ENCODE measurements around the gene RTN4RL2. TPM values are rescaled to one million over a fixed set of nuclear protein-coding genes. Genes with fewer than 3 reads are reported as not detected.

The RTN4RL2 gene
- polyA plus RNA-seq, 3 donors = 0.40 to 0.53 (median 0.44) TPM

DNA sequence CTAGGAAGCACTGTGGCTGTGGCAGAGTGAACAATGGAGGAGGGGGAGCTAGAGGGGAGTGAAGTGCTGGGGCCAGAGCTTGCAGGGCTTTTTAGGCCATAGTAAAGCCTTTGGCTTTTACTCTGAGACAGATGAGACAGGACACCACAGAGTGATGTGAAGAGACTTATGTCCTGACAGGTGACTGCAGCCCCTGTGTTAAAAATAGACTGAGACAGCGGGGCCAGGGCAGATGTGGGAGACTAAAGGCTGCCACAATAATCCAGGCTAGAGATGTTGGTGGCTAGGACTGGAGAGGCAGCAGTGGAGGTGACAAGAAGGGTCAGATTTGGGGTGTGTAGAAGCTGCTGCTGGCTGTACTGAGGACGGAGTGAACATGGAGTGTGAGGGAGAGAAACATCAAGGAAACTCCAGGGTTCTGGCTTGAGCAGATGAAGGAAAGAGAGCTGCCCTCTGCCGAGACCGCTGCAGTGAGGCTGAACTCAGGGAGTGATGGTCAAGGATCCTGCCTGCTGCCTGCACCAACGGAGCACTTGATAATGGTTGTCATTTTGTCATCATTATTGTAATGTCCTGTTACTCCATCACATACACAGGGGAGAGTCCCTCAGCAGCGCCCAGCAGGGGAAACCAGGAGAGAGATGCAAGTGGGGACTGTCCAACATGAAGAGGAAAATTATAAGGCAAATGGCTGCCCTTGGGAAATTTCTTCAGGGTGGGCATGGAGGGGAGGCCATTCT, 27.8 kb downstream of the RTN4RL2 start:
- peaks cover 32 to 33% of the 10 kb centered on the region in 2 donors for H3K4me1 ChIP-seq (ENCODE audit: control insufficient read depth in 1 of 2, insufficient read depth in 2 of 2, low read length in 2 of 2)
- Mint-ChIP-seq H3K4me3 (no peak overlapping the region), H3K27ac (peak overlapping the region in 4 of 7 donors; percentile 13 to 75 (median 52)), H3K4me1 (peaks cover 31% of the 10 kb centered on the region), H3K27me3 (ENCODE audit: low read depth in 3 of 3) (peaks cover 3 to 5% (median 4%) of the 10 kb centered on the region in 3 donors), H3K9me3 (peaks cover 0 to 2% (median 0%) of the 10 kb centered on the region in 7 donors), H3K36me3 (peaks cover 35 to 40% of the 10 kb centered on the region in 2 donors)
- no peak overlapping the region for H3K4me3 ChIP-seq (replicated peaks in 1 of 3; ENCODE audit: low read depth in 2 of 3, low read length in 3 of 3)
- H2AFZ ChIP-seq (ENCODE audit: insufficient read depth, low read depth, low read length, poor library complexity, severe bottlenecking) = no peak overlapping the region
- H3K9me3 ChIP-seq (replicated peaks in 1 of 2; ENCODE audit: control insufficient read depth in 1 of 2, insufficient read depth in 1 of 2, low read length in 2 of 2) = no peaks in the 10 kb centered on the region
- H3K4me2 ChIP-seq (replicated peaks; ENCODE audit: extremely low read depth, low read length, poor library complexity, severe bottlenecking) = no peak overlapping the region
- H3K79me2 ChIP-seq (ENCODE audit: insufficient read depth, low read length) = no peaks in the 10 kb centered on the region
- whole genome bisulfite sequencing (ENCODE audit: insufficient coverage) = 100% methylated on average over 2 of the region's 6 CpGs
- no peak overlapping the region for H3K27ac ChIP-seq (ENCODE audit: low read depth in 1 of 2, low read length in 2 of 2)
- peaks cover 7 to 43% of the 10 kb centered on the region in 2 donors for H3K36me3 ChIP-seq (replicated peaks in 1 of 2; ENCODE audit: control insufficient read depth in 1 of 2, insufficient read depth in 2 of 2, low read length in 2 of 2)
- DNase-seq = no peak
- H4K20me1 ChIP-seq (ENCODE audit: insufficient read depth, low read length) = no peaks in the 10 kb centered on the region
- H3K27me3 ChIP-seq (ENCODE audit: control insufficient read depth in 2 of 2, insufficient read depth in 2 of 2, low read length in 2 of 2) = no peaks in the 10 kb centered on the region
- TF ChIP-seq, protein P1, sequence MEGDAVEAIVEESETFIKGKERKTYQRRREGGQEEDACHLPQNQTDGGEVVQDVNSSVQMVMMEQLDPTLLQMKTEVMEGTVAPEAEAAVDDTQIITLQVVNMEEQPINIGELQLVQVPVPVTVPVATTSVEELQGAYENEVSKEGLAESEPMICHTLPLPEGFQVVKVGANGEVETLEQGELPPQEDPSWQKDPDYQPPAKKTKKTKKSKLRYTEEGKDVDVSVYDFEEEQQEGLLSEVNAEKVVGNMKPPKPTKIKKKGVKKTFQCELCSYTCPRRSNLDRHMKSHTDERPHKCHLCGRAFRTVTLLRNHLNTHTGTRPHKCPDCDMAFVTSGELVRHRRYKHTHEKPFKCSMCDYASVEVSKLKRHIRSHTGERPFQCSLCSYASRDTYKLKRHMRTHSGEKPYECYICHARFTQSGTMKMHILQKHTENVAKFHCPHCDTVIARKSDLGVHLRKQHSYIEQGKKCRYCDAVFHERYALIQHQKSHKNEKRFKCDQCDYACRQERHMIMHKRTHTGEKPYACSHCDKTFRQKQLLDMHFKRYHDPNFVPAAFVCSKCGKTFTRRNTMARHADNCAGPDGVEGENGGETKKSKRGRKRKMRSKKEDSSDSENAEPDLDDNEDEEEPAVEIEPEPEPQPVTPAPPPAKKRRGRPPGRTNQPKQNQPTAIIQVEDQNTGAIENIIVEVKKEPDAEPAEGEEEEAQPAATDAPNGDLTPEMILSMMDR (IDR thresholded peaks at IDR 0.05) = no peak
- H3K9ac ChIP-seq (ENCODE audit: insufficient read depth, low read length, poor library complexity, severe bottlenecking) = no peak overlapping the region
- intact Hi-C loops (cut with micrococcal nuclease) = no loop called here

DNA sequence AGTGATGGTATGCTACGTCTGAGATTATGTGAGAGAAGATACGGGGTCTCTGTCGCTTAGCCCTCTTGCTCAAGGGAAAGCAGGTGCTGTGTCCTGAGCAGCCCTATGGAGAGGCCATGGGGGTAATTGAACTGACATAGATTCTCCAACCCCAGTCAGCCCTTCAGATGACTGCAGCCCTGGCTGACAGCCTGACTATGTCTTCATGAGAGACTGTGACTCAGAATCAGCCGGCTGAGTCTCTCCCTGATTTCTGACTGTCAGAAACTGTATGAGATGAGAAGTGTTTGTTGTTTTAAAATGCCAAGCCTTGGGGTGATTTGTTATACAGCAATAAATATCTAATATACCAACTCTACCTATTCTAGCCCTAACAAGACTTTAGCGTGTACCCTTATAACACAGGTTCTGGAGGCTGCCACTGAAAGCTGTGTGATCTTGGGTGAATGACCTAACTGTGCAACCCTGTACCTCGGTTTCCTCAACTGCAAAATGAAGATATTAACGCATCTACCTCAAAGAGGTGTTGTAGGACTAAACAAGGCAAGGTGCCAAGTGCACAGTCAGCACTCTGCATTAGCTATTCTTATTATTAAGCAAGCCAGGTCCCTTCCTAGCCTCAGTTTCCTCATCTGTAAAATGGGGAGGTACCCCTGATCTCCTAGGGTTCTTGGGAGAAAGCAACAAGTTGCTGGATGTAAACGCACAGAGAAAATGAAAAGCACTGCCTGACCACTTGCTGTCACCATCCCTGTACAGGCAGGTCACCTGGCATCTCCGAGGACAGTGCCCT, 30.3 kb downstream of the RTN4RL2 start:
- Histone ChIP-seq H3K27ac (ENCODE audit: low read depth in 1 of 2, low read length in 2 of 2) (no peak overlapping the region), H4K20me1 (ENCODE audit: insufficient read depth, low read length) (no peaks in the 10 kb centered on the region), H3K9me3 (replicated peaks in 1 of 2; ENCODE audit: control insufficient read depth in 1 of 2, insufficient read depth in 1 of 2, low read length in 2 of 2) (no peaks in the 10 kb centered on the region), H3K79me2 (ENCODE audit: insufficient read depth, low read length) (no peaks in the 10 kb centered on the region), H3K27me3 (ENCODE audit: control insufficient read depth in 2 of 2, insufficient read depth in 2 of 2, low read length in 2 of 2) (no peaks in the 10 kb centered on the region), H3K9ac (ENCODE audit: insufficient read depth, low read length, poor library complexity, severe bottlenecking) (no peak overlapping the region), H3K4me2 (replicated peaks; ENCODE audit: extremely low read depth, low read length, poor library complexity, severe bottlenecking) (no peak overlapping the region), H3K36me3 (replicated peaks in 1 of 2; ENCODE audit: control insufficient read depth in 1 of 2, insufficient read depth in 2 of 2, low read length in 2 of 2) (peaks cover 11 to 43% of the 10 kb centered on the region in 2 donors), H2AFZ (ENCODE audit: insufficient read depth, low read depth, low read length, poor library complexity, severe bottlenecking) (no peak overlapping the region), H3K4me1 (ENCODE audit: control insufficient read depth in 1 of 2, insufficient read depth in 2 of 2, low read length in 2 of 2) (peaks cover 7% of the 10 kb centered on the region in 2 donors), H3K4me3 (replicated peaks in 1 of 3; ENCODE audit: low read depth in 2 of 3, low read length in 3 of 3) (no peak overlapping the region)
- peaks cover 0 to 2% (median 0%) of the 10 kb centered on the region in 7 donors for H3K9me3 Mint-ChIP-seq
- H3K27ac Mint-ChIP-seq = peak overlapping the region in 3 of 7 donors; percentile 4 to 56 (median 4)
- no peak for DNase-seq
- WGBS (ENCODE audit: insufficient coverage) = 100% methylated on average over 3 of the region's 9 CpGs
- TF ChIP-seq, protein P1 (IDR thresholded peaks at IDR 0.05) = no peak
- H3K36me3 Mint-ChIP-seq = peaks cover 39 to 45% of the 10 kb centered on the region in 2 donors
- no peak overlapping the region for H3K4me3 Mint-ChIP-seq
- no peaks in the 10 kb centered on the region for H3K27me3 Mint-ChIP-seq (ENCODE audit: low read depth in 3 of 3)
- peaks cover 6% of the 10 kb centered on the region for H3K4me1 Mint-ChIP-seq
- intact Hi-C loops (cut with micrococcal nuclease) = loop anchor here in 1 of 2 donors (5.0 kb wide), 1 partner anchor 37 kb away; no protein-coding TSS in a partner anchor

Data from CD14-positive monocyte (primary cell).